Measurements from ENCODE around the gene CEP97.

DNA sequence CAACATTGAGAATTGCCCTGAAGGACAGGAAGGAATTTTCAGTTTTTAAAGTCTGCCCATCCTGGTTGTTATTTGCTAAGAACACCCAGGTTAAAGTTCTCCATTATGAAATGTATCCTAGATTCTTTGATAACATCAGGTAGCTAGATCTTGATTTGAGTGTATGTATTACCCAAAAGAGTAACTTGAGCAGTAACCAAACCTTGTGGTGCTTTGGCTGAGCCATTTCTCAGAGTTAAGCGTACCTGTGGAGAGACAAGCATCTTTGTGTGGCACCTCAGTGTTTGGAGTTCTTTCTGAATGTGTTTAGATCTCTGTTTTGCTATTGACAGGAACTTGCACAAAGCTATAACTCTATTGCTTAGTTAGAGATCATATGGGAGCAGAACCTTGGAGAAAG is 20.4 kb downstream of the CEP97 start:
- TF ChIP-seq, protein P1, sequence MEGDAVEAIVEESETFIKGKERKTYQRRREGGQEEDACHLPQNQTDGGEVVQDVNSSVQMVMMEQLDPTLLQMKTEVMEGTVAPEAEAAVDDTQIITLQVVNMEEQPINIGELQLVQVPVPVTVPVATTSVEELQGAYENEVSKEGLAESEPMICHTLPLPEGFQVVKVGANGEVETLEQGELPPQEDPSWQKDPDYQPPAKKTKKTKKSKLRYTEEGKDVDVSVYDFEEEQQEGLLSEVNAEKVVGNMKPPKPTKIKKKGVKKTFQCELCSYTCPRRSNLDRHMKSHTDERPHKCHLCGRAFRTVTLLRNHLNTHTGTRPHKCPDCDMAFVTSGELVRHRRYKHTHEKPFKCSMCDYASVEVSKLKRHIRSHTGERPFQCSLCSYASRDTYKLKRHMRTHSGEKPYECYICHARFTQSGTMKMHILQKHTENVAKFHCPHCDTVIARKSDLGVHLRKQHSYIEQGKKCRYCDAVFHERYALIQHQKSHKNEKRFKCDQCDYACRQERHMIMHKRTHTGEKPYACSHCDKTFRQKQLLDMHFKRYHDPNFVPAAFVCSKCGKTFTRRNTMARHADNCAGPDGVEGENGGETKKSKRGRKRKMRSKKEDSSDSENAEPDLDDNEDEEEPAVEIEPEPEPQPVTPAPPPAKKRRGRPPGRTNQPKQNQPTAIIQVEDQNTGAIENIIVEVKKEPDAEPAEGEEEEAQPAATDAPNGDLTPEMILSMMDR (conservative IDR thresholded peaks at IDR 0.05; ENCODE audit: low read depth in 2 of 2), result no peak
- no peak for TF ChIP-seq ZNF114 (CRISPR knock-in tag; IDR thresholded peaks at IDR 0.05)
- TF ChIP-seq STAT1 (IDR thresholded peaks at IDR 0.05; ENCODE audit: unreplicated experiment), result no peak
- TF ChIP-seq, protein P2, sequence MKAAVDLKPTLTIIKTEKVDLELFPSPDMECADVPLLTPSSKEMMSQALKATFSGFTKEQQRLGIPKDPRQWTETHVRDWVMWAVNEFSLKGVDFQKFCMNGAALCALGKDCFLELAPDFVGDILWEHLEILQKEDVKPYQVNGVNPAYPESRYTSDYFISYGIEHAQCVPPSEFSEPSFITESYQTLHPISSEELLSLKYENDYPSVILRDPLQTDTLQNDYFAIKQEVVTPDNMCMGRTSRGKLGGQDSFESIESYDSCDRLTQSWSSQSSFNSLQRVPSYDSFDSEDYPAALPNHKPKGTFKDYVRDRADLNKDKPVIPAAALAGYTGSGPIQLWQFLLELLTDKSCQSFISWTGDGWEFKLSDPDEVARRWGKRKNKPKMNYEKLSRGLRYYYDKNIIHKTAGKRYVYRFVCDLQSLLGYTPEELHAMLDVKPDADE (IDR thresholded peaks at IDR 0.05), result no peak
- TF ChIP-seq EZH2 (IDR thresholded peaks at IDR 0.05; ENCODE audit: low read depth, unreplicated experiment), result no peak
- no peak for TF ChIP-seq EZH2phosphoT487 (IDR thresholded peaks at IDR 0.05; ENCODE audit: unreplicated experiment)
- TF ChIP-seq NANOG (IDR thresholded peaks at IDR 0.05; ENCODE audit: borderline replicate concordance), result no peak
- no peak for TF ChIP-seq CREB1 (CRISPR knock-in tag; IDR thresholded peaks at IDR 0.05; ENCODE audit: low read depth)
- TF ChIP-seq, protein P3, sequence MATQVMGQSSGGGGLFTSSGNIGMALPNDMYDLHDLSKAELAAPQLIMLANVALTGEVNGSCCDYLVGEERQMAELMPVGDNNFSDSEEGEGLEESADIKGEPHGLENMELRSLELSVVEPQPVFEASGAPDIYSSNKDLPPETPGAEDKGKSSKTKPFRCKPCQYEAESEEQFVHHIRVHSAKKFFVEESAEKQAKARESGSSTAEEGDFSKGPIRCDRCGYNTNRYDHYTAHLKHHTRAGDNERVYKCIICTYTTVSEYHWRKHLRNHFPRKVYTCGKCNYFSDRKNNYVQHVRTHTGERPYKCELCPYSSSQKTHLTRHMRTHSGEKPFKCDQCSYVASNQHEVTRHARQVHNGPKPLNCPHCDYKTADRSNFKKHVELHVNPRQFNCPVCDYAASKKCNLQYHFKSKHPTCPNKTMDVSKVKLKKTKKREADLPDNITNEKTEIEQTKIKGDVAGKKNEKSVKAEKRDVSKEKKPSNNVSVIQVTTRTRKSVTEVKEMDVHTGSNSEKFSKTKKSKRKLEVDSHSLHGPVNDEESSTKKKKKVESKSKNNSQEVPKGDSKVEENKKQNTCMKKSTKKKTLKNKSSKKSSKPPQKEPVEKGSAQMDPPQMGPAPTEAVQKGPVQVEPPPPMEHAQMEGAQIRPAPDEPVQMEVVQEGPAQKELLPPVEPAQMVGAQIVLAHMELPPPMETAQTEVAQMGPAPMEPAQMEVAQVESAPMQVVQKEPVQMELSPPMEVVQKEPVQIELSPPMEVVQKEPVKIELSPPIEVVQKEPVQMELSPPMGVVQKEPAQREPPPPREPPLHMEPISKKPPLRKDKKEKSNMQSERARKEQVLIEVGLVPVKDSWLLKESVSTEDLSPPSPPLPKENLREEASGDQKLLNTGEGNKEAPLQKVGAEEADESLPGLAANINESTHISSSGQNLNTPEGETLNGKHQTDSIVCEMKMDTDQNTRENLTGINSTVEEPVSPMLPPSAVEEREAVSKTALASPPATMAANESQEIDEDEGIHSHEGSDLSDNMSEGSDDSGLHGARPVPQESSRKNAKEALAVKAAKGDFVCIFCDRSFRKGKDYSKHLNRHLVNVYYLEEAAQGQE (IDR thresholded peaks at IDR 0.05; ENCODE audit: unreplicated experiment), result no peak
- TF ChIP-seq POLR2AphosphoS5 (IDR thresholded peaks at IDR 0.05; ENCODE audit: low read depth), result no peak
